HG02943 (cell line): ENCODE results near the gene LGALS7.
A peak's percentile ranks its signal among the peaks of the same experiment; 100 is the strongest.
"Not testable (repeated sequence)": the region's sequence is repeated elsewhere in the genome, so short reads cannot be mapped to it uniquely, and the experiment has no call there.

Experiments used
- ATAC-seq: cut with Tn5 transposase; IDR thresholded peaks from one replicate; pipeline ENCODE4 v1.9.1; 2021; ENCODE audit warnings: mild to moderate bottlenecking, low read depth, moderate library complexity; ENCODE audit not compliant: unreplicated experiment

LGALS7 gene

GRCh38 chr19:38774181-38774950 lies 1.0 kb upstream of the LGALS7 start:
- ATAC-seq, result no peak

- ATAC-seq, result not testable (repeated sequence)
These were observed 1.7 kb downstream of the LGALS7 start for GRCh38 chr19:38771569-38771968.

DNA sequence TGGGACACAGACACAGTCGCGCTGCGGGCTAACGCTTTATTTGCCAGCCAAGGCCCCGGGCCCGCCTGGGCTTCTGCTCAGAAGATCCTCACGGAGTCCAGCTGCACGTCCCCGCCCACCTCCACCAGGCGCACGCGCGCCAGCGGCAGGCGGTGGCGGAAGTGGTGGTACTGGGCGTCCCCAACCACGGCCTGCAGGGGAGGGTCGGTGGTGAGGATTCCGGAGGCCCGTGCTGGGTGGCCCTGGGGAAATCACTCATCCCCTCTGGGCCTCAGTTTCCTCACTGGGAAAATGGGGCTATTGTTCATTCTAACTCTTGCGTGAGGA lies 2.4 kb downstream of the LGALS7 start:
- ATAC-seq, result not testable (repeated sequence)

DNA sequence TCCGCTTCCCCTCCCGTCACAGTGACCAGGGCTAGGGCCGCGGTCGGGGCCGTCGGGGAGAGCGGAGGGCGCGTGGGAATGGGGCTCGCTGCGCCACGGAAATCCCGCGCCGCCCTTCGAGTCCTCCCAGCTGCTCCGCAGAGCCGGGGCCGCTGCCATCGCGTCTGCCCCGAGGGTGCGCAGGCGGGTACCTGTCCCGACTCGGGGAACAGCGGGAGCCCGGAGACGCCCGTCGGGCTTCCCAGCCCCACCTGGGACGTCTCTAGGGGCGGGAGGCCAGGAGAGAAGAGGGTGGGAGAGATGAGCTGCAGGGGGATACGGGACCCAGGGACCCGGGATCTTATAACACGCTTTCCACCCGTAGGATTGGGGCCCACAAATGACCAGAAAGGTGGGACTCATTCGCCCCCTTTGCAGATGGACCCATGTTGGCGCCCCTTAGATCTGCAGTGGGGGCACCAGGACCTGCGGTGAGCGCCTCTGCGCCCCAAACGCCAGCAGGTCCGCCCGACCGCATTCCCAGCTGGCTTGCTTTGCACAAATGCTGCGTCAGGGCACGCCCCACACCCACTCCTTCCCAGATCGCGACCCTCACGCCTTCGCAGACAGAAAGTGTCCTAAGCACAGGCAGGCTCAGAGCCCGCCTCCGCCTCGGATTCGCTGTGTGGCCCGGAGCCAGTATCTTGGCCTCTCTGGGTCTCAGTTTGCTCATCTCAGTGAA lies 2.9 kb downstream of the LGALS7 start:
- ATAC-seq, result not testable (repeated sequence)

GRCh38 chr19:38769635-38770211 lies 3.6 kb downstream of the LGALS7 start:
- peak; percentile 66 for ATAC-seq

DNA sequence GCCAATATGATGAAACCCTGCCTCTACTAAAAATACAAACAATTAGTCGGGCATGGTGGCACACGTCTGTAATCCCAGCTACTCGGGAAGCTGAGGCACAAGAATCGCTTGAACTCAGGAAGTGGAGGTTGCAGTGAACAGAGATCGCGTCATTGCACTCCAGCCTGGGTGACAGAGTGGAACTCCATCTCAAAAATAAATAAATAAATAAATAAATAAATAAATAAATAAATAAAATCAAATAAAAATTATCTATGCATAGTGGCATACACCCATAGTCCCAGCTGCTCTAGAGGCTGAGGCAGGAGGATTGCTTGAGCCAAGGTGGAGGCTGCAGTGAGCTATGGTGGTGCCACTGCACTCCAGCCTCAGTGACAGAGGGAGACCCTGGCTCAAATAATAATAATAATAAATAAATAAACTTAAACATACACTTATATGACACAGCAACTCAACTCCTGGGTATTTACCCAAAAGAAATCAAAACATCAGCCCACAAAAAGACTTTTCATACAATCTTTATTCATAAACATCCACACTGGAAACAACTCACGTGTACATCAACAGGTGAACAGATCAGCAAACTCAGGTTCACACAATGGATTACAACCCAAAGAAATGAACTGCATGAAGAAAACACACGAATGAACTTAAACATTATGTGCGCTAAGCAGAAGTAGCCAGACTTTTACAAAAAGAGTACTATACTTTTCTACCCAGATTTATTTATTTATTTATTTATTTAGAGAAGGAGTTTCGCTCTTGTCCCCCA lies 6.9 kb downstream of the LGALS7 start:
- ATAC-seq, result no peak

DNA sequence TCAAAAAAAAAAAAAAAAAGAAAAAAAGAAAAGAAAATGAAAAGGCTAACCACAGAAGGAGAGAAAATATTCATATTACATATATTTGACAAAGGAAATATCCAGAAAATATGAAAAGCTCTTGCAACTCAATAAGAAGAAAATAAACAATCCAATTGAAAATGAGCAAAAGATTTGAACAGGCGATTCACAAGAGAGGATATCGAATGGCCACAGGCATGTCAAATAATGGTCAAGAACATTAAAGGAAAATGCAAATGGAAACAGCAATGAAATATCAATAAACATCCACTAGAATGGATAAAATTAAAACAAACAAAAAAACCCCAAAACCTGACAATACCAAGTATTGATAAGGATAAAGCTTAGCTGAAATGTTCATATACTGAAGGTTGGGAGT lies 8.1 kb downstream of the LGALS7 start:
- no peak for ATAC-seq

GRCh38 chr19:38763795-38764220 lies 9.5 kb downstream of the LGALS7 start:
- no peak for ATAC-seq

- ATAC-seq, result not testable (repeated sequence)
These were observed 11.4 kb downstream of the LGALS7 start for GRCh38 chr19:38761884-38762389.

DNA sequence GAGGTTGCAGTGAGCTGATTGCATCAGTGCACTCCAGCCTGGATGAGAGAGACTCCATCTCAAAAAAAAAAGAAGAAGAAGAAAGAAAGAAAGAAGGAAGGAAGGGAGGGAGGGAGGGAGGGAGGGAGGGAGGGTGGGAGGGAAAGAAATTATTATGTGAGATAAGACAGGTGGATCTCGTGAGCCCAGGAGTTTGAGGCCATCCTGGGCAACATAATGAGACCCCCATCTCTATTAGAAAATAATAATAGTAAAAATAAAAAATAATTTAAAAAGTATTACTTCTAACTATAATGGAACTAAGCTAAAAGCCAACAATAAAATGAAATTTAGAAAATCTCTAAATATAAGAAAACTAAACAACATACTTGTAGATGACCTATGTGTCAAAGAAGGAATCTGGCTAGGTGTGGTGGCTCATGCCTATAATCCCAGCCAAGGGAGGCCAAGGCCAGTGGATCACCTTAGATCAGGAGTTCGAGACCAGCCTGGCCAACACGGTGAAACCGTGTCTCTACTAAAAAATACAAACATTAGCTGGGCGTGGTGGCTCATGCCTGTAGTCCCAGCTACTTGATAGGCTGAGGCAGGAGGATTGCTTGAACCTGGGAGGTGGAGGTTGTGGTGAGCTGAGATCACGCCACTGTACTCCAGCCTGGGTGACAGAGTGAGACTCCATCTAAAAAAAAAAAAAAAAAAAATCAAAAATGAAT lies 12.4 kb downstream of the LGALS7 start:
- ATAC-seq, result not testable (repeated sequence)

DNA sequence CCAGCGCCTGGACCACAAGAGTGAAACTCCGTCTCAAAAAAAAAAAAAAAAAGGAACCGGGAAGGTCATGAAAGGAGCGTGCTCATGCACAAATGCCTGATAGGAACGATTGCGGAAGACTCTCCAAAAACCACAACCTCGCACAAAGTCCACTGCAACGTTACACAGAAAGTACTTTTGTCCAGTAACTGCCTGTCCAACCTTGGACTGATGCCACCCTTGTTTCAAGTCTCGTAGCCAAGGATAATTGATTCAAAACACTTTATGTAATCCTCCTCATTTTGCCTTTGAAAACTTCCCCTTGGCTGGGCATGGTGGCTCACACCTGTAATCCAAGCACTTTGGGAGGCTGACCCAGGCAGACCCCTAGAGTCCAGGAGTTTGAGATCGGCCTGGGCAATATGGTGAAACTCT lies 13.7 kb downstream of the LGALS7 start:
- ATAC-seq, result no peak

- ATAC-seq, result not testable (repeated sequence)
These were observed 19.1 kb downstream of the LGALS7 start for GRCh38 chr19:38754196-38754595.

DNA sequence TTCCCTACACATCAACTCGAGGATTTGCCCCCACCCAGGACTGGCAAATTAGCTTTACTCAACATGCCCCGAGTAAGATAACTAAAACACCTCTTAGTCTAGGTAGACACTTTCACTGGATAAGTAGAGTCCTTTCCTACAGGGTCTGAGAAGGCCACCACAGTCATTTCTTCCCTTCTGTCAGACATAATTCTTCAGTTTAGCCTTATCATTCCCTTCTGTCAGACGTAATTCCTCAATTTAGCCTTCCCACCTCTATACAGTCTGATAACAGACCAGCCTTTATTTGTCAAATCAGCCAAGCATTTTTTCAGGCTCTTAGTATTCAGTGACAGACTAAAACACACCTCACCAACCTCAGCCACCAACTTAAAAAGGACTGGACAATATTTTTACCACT lies 19.5 kb downstream of the LGALS7 start:
- not testable (repeated sequence) for ATAC-seq

DNA sequence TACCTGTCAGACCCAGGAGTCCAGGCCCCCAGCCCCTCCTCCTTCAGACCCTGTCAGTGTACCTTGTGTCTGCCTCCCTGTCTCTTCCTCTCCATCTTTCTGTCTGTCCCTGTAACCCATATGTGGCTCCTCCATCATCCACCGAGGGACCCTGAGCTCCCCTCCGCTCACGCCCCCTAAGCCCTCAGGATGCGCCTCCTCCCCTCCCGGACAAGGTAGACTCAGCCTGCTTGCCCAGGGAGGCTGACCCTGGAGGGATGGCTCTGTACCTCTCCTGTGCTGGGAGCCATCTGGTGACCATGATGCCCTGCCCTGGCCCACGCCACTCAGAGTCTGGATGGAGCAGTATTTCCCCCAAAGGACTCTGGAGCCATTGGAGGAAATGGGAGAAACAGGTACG lies 28.0 kb downstream of the LGALS7 start:
- ATAC-seq, result no peak

DNA sequence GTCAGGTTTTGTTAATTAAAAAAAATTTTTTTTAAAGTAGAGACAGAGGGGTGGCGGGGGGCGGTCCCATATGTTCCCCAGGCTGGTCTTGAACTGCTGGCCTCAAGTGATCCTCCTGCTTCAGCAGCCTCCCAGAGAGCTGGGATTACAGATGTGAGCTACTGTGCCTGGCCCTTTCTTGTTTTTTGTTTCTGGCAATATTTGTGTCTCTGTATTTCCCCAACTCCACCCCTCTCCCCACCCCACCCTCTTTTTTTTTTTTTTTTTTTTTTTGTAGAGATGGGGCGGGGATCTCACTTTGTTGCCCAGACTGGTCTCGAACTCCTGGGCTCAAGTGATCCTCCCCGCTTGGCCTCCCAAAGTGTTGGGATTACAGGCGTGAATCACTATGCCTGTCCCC lies 28.4 kb downstream of the LGALS7 start:
- ATAC-seq, result no peak

DNA sequence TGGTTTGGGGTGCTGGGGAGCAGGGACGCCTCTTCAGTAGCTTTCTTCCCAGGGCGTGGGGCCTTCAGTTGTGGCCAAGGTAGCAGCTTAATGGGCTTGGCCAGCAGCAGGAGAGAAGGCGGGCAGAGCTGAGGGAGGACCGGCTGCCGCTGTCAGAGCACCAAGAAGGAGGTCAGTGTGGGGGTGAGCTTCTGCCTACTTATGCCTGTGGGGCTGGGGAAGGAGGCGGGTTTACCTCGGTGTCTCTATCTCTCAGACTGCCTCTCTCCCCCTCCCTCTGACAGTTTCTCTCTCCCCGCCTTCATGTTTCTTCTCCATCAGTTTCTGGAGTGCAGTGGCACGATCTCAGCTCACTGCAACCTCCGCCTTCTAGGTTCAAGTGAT lies 29.0 kb downstream of the LGALS7 start, which contains the start of gene CAPN12:
Gene CAPN12, minus strand, starts transcription at position 177 of the 384 bp plus-strand sequence. CDS start 309 bp downstream, outside the sequence.
- no peak for ATAC-seq

DNA sequence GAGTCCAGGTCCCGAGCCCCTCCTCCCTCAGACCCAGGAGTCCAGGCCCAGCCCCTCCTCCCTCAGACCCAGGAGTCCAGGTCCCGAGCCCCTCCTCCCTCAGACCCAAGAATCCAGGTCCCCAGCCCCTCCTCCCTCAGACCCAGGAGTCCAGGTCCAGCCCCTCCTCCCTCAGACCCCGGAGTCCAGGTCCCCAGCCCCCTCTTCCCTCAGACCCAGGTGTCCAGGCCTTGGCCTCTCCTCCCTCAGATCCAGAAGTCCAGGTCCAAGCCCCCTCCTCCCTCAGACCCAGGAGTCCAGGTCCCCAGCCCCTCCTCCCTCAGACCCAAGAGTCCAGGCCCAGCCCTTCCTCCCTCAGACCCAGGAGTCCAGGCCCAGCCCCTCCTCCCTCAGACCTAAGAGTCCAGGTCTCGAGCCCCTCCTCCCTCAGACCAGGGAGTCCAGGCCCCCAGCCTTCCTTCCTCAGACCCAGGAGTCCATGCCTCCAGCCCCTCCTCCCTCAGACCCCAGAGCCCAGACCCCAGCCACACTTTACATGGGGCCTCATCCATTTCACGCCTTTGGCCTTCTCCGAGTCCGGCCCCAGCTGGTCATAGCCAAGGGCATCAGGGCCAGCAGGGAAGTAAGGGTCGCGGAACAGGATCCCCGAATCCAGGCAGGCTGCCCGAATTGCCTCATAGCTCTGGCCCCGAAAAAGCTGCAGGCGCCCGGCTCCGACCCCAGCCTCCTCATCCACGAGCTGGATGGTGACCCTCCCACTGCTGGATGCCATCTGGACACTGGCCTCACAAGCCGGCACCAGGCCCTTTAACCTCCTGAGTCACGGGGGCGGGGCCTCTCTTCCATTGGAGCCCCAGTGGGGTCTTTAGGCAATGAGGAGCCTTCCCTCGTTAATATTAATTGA lies 29.7 kb downstream of the LGALS7 start:
- ATAC-seq, result no peak

- ATAC-seq, result no peak
These were observed 30.4 kb downstream of the LGALS7 start for GRCh38 chr19:38742906-38743305.

GRCh38 chr19:38742296-38742695 lies 31.0 kb downstream of the LGALS7 start:
- no peak for ATAC-seq
